Measurements from ENCODE around the gene SPNS3. TPM values are rescaled to one million over a fixed set of nuclear protein-coding genes. Genes with fewer than 3 reads are reported as not detected.

SPNS3 gene
- polyA plus RNA-seq, 1 of the 3 experiments (the other 2 are of a cell fraction), result 0.05 TPM

DNA sequence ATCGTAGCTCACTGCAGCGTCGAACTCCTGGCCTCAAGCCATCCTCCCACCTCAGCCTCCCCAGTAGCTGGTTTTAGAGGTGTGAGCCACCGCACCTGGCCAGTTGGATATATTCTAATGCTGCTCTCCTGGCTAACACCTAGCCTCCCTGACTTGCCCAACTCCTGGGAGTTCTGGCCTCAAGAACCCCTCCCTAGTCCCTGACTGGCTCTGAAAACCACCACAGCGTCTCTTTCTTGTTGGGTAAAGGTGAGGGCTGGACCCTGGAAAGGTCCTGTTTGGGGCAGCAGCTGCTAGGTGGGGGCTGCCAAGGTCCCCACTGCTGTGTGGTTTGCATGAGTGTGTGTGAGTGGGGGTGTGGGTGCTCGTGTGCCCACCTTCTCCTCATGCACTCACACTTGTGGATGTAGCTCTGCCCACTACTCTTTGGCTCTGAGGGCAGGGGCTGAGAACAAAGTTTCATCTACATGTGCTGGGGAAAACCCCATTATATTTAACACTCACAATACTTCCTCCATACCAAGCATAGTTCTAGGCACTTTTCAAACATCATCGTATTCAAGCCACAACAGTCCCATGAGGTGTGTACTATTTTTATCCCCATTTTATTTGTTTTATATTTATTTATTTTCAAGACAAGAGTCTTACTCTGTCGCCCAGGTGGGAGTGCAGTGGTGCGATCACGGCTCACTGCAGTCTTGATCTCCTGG is 7.1 kb upstream of the SPNS3 start:
- Histone ChIP-seq H3K9me3 (no peaks in the 10 kb centered on the region), H3K9me2 (no peaks in the 10 kb centered on the region), H3K79me2 (ENCODE audit: insufficient read depth) (no peaks in the 10 kb centered on the region), H3K9ac (no peak overlapping the region), H3K36me3 (replicated peaks in 1 of 2; ENCODE audit: control insufficient read depth in 1 of 2, insufficient read depth in 2 of 2, low read length in 1 of 2) (no peaks in the 10 kb centered on the region), H3F3A (replicated peaks; ENCODE audit: insufficient read depth) (no peaks in the 10 kb centered on the region), H3K4me1 (ENCODE audit: control insufficient read depth in 1 of 2, insufficient read depth in 2 of 2, low read depth in 1 of 2, low read length in 1 of 2) (no peaks in the 10 kb centered on the region), H4K20me1 (ENCODE audit: insufficient read depth) (no peaks in the 10 kb centered on the region), H3K4me2 (no peak overlapping the region), H2AFZ (ENCODE audit: low read depth) (no peak overlapping the region), H3K27me3 (ENCODE audit: insufficient read depth) (no peaks in the 10 kb centered on the region), H3K4me3 (ENCODE audit: low read depth in 2 of 2, low read length in 1 of 2) (no peak overlapping the region), H3K27ac (ENCODE audit: low read depth in 2 of 2, low read length in 1 of 2) (no peak overlapping the region)
- TF ChIP-seq SMC3 (IDR thresholded peaks at IDR 0.05; ENCODE audit: low read depth, low read length), result no peak
- TF ChIP-seq, protein P1, sequence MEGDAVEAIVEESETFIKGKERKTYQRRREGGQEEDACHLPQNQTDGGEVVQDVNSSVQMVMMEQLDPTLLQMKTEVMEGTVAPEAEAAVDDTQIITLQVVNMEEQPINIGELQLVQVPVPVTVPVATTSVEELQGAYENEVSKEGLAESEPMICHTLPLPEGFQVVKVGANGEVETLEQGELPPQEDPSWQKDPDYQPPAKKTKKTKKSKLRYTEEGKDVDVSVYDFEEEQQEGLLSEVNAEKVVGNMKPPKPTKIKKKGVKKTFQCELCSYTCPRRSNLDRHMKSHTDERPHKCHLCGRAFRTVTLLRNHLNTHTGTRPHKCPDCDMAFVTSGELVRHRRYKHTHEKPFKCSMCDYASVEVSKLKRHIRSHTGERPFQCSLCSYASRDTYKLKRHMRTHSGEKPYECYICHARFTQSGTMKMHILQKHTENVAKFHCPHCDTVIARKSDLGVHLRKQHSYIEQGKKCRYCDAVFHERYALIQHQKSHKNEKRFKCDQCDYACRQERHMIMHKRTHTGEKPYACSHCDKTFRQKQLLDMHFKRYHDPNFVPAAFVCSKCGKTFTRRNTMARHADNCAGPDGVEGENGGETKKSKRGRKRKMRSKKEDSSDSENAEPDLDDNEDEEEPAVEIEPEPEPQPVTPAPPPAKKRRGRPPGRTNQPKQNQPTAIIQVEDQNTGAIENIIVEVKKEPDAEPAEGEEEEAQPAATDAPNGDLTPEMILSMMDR (IDR thresholded peaks at IDR 0.05), result no peak
- TF ChIP-seq FOSL2 (IDR thresholded peaks at IDR 0.05; ENCODE audit: borderline replicate concordance, low read depth), result no peak
- POLR2A ChIA-PET, result no interaction called here
- WGBS (ENCODE audit: low lambda C conversion rate), result 75% methylated on average over 10 of the region's 10 CpGs
- no peak for DNase-seq
- CTCF ChIA-PET, result no interaction called here

DNA sequence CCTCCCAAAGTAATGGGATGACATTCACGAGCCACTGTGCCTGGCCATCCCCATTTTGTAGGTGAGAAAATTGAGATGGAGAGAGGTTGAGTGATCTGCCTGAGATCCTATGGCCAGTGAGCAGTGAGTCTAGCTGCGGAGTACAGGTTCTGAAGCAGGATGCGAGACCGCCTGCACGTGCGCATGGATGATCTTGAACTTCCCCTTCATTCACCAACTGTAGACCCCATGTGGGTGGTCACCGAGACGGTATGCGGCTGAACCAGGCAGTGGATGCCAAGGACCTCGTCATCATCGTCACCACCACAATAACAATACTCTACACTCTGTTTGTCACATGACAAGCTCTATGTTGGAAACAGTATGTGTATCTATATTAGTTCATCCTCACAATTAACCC is 6.2 kb upstream of the SPNS3 start:
- H3K4me1 ChIP-seq (ENCODE audit: control insufficient read depth in 1 of 2, insufficient read depth in 2 of 2, low read depth in 1 of 2, low read length in 1 of 2), result no peaks in the 10 kb centered on the region
- no peaks in the 10 kb centered on the region for H3K36me3 ChIP-seq (replicated peaks in 1 of 2; ENCODE audit: control insufficient read depth in 1 of 2, insufficient read depth in 2 of 2, low read length in 1 of 2)
- ChIA-PET POLR2A (no interaction called here), CTCF (no interaction called here)
- no peak overlapping the region for H3K4me2 ChIP-seq
- WGBS (ENCODE audit: low lambda C conversion rate), result 88% methylated on average over 11 of the region's 11 CpGs
- no peaks in the 10 kb centered on the region for H3K9me2 ChIP-seq
- H3K27ac ChIP-seq (ENCODE audit: low read depth in 2 of 2, low read length in 1 of 2), result no peak overlapping the region
- no peak overlapping the region for H3K4me3 ChIP-seq (ENCODE audit: low read depth in 2 of 2, low read length in 1 of 2)
- DNase-seq, result no peak
- H3F3A ChIP-seq (replicated peaks; ENCODE audit: insufficient read depth), result no peaks in the 10 kb centered on the region
- no peaks in the 10 kb centered on the region for H4K20me1 ChIP-seq (ENCODE audit: insufficient read depth)
- H3K9me3 ChIP-seq, result no peaks in the 10 kb centered on the region
- H2AFZ ChIP-seq (ENCODE audit: low read depth), result no peak overlapping the region
- H3K79me2 ChIP-seq (ENCODE audit: insufficient read depth), result no peaks in the 10 kb centered on the region
- no peaks in the 10 kb centered on the region for H3K27me3 ChIP-seq (ENCODE audit: insufficient read depth)
- H3K9ac ChIP-seq, result no peak overlapping the region
- TF ChIP-seq, protein P2, sequence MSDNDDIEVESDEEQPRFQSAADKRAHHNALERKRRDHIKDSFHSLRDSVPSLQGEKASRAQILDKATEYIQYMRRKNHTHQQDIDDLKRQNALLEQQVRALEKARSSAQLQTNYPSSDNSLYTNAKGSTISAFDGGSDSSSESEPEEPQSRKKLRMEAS (IDR thresholded peaks at IDR 0.05; ENCODE audit: low read depth), result no peak
- no peak for TF ChIP-seq FOXM1 (IDR thresholded peaks at IDR 0.05; ENCODE audit: low read depth)
- no peak for TF ChIP-seq SIN3A (IDR thresholded peaks at IDR 0.05; ENCODE audit: borderline replicate concordance, low read depth, low read length)
- no peak for TF ChIP-seq TAF1 (IDR thresholded peaks at IDR 0.05; ENCODE audit: borderline replicate concordance, low read depth, low read length)
- TF ChIP-seq FOSL2 (IDR thresholded peaks at IDR 0.05; ENCODE audit: borderline replicate concordance, low read depth), result no peak
- no peak for TF ChIP-seq SMC3 (IDR thresholded peaks at IDR 0.05; ENCODE audit: low read depth, low read length)
- no peak for TF ChIP-seq CHD2 (IDR thresholded peaks at IDR 0.05; ENCODE audit: low read length, partially characterized antibody)
- TF ChIP-seq, protein P3, sequence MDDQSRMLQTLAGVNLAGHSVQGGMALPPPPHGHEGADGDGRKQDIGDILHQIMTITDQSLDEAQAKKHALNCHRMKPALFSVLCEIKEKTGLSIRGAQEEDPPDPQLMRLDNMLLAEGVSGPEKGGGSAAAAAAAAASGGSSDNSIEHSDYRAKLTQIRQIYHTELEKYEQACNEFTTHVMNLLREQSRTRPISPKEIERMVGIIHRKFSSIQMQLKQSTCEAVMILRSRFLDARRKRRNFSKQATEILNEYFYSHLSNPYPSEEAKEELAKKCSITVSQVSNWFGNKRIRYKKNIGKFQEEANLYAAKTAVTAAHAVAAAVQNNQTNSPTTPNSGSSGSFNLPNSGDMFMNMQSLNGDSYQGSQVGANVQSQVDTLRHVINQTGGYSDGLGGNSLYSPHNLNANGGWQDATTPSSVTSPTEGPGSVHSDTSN (IDR thresholded peaks at IDR 0.05), result no peak
- TF ChIP-seq, protein P4, sequence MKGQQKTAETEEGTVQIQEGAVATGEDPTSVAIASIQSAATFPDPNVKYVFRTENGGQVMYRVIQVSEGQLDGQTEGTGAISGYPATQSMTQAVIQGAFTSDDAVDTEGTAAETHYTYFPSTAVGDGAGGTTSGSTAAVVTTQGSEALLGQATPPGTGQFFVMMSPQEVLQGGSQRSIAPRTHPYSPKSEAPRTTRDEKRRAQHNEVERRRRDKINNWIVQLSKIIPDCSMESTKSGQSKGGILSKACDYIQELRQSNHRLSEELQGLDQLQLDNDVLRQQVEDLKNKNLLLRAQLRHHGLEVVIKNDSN (IDR thresholded peaks at IDR 0.05; ENCODE audit: borderline replicate concordance, low read depth), result no peak
- TF ChIP-seq YY1 (IDR thresholded peaks at IDR 0.05; ENCODE audit: low read depth), result no peak
- TF ChIP-seq, protein P5, sequence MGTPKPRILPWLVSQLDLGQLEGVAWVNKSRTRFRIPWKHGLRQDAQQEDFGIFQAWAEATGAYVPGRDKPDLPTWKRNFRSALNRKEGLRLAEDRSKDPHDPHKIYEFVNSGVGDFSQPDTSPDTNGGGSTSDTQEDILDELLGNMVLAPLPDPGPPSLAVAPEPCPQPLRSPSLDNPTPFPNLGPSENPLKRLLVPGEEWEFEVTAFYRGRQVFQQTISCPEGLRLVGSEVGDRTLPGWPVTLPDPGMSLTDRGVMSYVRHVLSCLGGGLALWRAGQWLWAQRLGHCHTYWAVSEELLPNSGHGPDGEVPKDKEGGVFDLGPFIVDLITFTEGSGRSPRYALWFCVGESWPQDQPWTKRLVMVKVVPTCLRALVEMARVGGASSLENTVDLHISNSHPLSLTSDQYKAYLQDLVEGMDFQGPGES (IDR thresholded peaks at IDR 0.05; ENCODE audit: low read depth, low read length), result no peak
- TF ChIP-seq, protein P6, sequence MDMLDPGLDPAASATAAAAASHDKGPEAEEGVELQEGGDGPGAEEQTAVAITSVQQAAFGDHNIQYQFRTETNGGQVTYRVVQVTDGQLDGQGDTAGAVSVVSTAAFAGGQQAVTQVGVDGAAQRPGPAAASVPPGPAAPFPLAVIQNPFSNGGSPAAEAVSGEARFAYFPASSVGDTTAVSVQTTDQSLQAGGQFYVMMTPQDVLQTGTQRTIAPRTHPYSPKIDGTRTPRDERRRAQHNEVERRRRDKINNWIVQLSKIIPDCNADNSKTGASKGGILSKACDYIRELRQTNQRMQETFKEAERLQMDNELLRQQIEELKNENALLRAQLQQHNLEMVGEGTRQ (IDR thresholded peaks at IDR 0.05; ENCODE audit: borderline replicate concordance, low read depth, low read length), result no peak
- TF ChIP-seq, protein P7, sequence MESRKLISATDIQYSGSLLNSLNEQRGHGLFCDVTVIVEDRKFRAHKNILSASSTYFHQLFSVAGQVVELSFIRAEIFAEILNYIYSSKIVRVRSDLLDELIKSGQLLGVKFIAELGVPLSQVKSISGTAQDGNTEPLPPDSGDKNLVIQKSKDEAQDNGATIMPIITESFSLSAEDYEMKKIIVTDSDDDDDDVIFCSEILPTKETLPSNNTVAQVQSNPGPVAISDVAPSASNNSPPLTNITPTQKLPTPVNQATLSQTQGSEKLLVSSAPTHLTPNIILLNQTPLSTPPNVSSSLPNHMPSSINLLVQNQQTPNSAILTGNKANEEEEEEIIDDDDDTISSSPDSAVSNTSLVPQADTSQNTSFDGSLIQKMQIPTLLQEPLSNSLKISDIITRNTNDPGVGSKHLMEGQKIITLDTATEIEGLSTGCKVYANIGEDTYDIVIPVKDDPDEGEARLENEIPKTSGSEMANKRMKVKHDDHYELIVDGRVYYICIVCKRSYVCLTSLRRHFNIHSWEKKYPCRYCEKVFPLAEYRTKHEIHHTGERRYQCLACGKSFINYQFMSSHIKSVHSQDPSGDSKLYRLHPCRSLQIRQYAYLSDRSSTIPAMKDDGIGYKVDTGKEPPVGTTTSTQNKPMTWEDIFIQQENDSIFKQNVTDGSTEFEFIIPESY (IDR thresholded peaks at IDR 0.05; ENCODE audit: borderline replicate concordance, low read depth), result no peak
- TF ChIP-seq POLR2AphosphoS5 (IDR thresholded peaks at IDR 0.05; ENCODE audit: low read depth, low read length), result no peak
- TF ChIP-seq NRF1 (IDR thresholded peaks at IDR 0.05; ENCODE audit: low read depth, low read length), result no peak
- no peak for TF ChIP-seq RFX5 (IDR thresholded peaks at IDR 0.05; ENCODE audit: low read length)
- no peak for TF ChIP-seq MXI1 (IDR thresholded peaks at IDR 0.05; ENCODE audit: low read depth, low read length)
- TF ChIP-seq JUND (IDR thresholded peaks at IDR 0.05), result no peak
